Memory B cell (primary cell): ENCODE measurements around the gene TBX15.
"Not testable (repeated sequence)": the region's sequence is repeated elsewhere in the genome, so short reads cannot be mapped to it uniquely, and the experiment has no call there.

ENCODE experiments used
- ATAC-seq: fragments of 150-1000 bp; cut with Tn5 transposase; 2 replicates; pipeline ENCODE4 v1.10.0; 2021; ENCODE audit warnings: low read depth, mild to moderate bottlenecking, moderate library complexity
- DNase-seq, 2 donors: peaks; one replicate each; pipeline ENCODE4 v3.0.0; 2022; ENCODE audit warnings: low spot score in 2 of 2
- H3K27ac Mint-ChIP-seq: one replicate; pipeline ENCODE4 v1.8.0; 2022; ENCODE audit warnings: mild to moderate bottlenecking, moderate library complexity, mixed read lengths
- H3K27me3 Mint-ChIP-seq: one replicate; pipeline ENCODE4 v1.8.0; 2022; ENCODE audit warnings: mixed read lengths
- H3K36me3 Mint-ChIP-seq: one replicate; pipeline ENCODE4 v1.8.0; 2022; ENCODE audit warnings: mild to moderate bottlenecking, mixed read lengths
- H3K4me1 Mint-ChIP-seq: one replicate; pipeline ENCODE4 v1.8.0; 2022; ENCODE audit warnings: mixed read lengths
- H3K4me3 Mint-ChIP-seq: one replicate; pipeline ENCODE4 v1.8.0; 2022; ENCODE audit warnings: mild to moderate bottlenecking, moderate library complexity, mixed read lengths
- H3K9me3 Mint-ChIP-seq: one replicate; pipeline ENCODE4 v1.8.0; 2022; ENCODE audit warnings: mixed read lengths

Gene TBX15

GRCh38 chr1:118963456-118964430 lies 24.4 kb downstream of the TBX15 start:
- DNase-seq, result no peak
- peaks cover 21% of the 10 kb centered on the region for H3K4me1 Mint-ChIP-seq
- no peak for ATAC-seq
- H3K9me3 Mint-ChIP-seq, result peaks cover 2% of the 10 kb centered on the region
- no peaks in the 10 kb centered on the region for H3K27me3 Mint-ChIP-seq
- H3K36me3 Mint-ChIP-seq, result no peaks in the 10 kb centered on the region
- H3K27ac Mint-ChIP-seq, result no peak overlapping the region
- H3K4me3 Mint-ChIP-seq, result no peak overlapping the region

- H3K4me1 Mint-ChIP-seq, result peaks cover 24% of the 10 kb centered on the region
- H3K36me3 Mint-ChIP-seq, result no peaks in the 10 kb centered on the region
- ATAC-seq, result no peak
- no peak overlapping the region for H3K4me3 Mint-ChIP-seq
- H3K27ac Mint-ChIP-seq, result no peak overlapping the region
- H3K27me3 Mint-ChIP-seq, result no peaks in the 10 kb centered on the region
- DNase-seq, result no peak
- peaks cover 2% of the 10 kb centered on the region for H3K9me3 Mint-ChIP-seq
Observed at GRCh38 chr1:118963138-118963455, 25.0 kb downstream of the TBX15 start.

- Mint-ChIP-seq H3K9me3 (peaks cover 2% of the 10 kb centered on the region), H3K4me1 (peaks cover 24% of the 10 kb centered on the region), H3K27ac (no peak overlapping the region), H3K4me3 (no peak overlapping the region), H3K27me3 (no peaks in the 10 kb centered on the region), H3K36me3 (no peaks in the 10 kb centered on the region)
- DNase-seq, result no peak
- no peak for ATAC-seq
Observed at GRCh38 chr1:118961156-118961555, 27.0 kb downstream of the TBX15 start.

GRCh38 chr1:118960567-118961136 lies 27.5 kb downstream of the TBX15 start:
- Mint-ChIP-seq H3K36me3 (no peaks in the 10 kb centered on the region), H3K9me3 (peaks cover 2% of the 10 kb centered on the region), H3K27ac (peak overlapping the region; percentile 42), H3K4me3 (peak overlapping the region; percentile 57), H3K27me3 (no peaks in the 10 kb centered on the region), H3K4me1 (peaks cover 24% of the 10 kb centered on the region)
- DNase-seq, result no peak
- ATAC-seq, result no peak

- no peaks in the 10 kb centered on the region for H3K36me3 Mint-ChIP-seq
- peak overlapping the region; percentile 42 for H3K27ac Mint-ChIP-seq
- H3K4me1 Mint-ChIP-seq, result peaks cover 24% of the 10 kb centered on the region
- DNase-seq (peak; percentile 14 to 27), ATAC-seq (peak; percentile 92)
- no peaks in the 10 kb centered on the region for H3K27me3 Mint-ChIP-seq
- peaks cover 2% of the 10 kb centered on the region for H3K9me3 Mint-ChIP-seq
- peak overlapping the region; percentile 57 for H3K4me3 Mint-ChIP-seq
Observed at GRCh38 chr1:118960026-118960561, 28.0 kb downstream of the TBX15 start.

GRCh38 chr1:118958937-118959631 lies 29.1 kb downstream of the TBX15 start:
- H3K4me1 Mint-ChIP-seq, result peaks cover 24% of the 10 kb centered on the region
- H3K4me3 Mint-ChIP-seq, result no peak overlapping the region
- H3K9me3 Mint-ChIP-seq, result peaks cover under 1% of the 10 kb centered on the region
- no peaks in the 10 kb centered on the region for H3K27me3 Mint-ChIP-seq
- H3K27ac Mint-ChIP-seq, result peak overlapping the region; percentile 42
- H3K36me3 Mint-ChIP-seq, result no peaks in the 10 kb centered on the region
- ATAC-seq (no peak), DNase-seq (no peak)

GRCh38 chr1:118958140-118958539 lies 30.0 kb downstream of the TBX15 start:
- H3K27ac Mint-ChIP-seq, result no peak overlapping the region
- H3K27me3 Mint-ChIP-seq, result no peaks in the 10 kb centered on the region
- no peaks in the 10 kb centered on the region for H3K9me3 Mint-ChIP-seq
- H3K4me3 Mint-ChIP-seq, result no peak overlapping the region
- no peaks in the 10 kb centered on the region for H3K36me3 Mint-ChIP-seq
- ATAC-seq, result no peak
- peaks cover 24% of the 10 kb centered on the region for H3K4me1 Mint-ChIP-seq
- no peak for DNase-seq

- not testable (repeated sequence) for ATAC-seq, H3K27ac Mint-ChIP-seq, H3K27me3 Mint-ChIP-seq, H3K4me3 Mint-ChIP-seq, DNase-seq, H3K9me3 Mint-ChIP-seq, H3K36me3 Mint-ChIP-seq
- H3K4me1 Mint-ChIP-seq, result peaks cover 24% of the 10 kb centered on the region
Observed at GRCh38 chr1:118957579-118957978, 30.6 kb downstream of the TBX15 start.

- DNase-seq, result no peak
- no peaks in the 10 kb centered on the region for H3K36me3 Mint-ChIP-seq
- H3K27me3 Mint-ChIP-seq, result no peaks in the 10 kb centered on the region
- H3K9me3 Mint-ChIP-seq, result no peaks in the 10 kb centered on the region
- no peak overlapping the region for H3K27ac Mint-ChIP-seq
- H3K4me3 Mint-ChIP-seq, result no peak overlapping the region
- H3K4me1 Mint-ChIP-seq, result peaks cover 8% of the 10 kb centered on the region
- no peak for ATAC-seq
Observed at GRCh38 chr1:118954301-118954905, 33.7 kb downstream of the TBX15 start.

- no peak for ATAC-seq
- no peaks in the 10 kb centered on the region for H3K27me3 Mint-ChIP-seq
- DNase-seq, result no peak
- H3K27ac Mint-ChIP-seq, result no peak overlapping the region
- H3K4me1 Mint-ChIP-seq, result peaks cover 4% of the 10 kb centered on the region
- H3K4me3 Mint-ChIP-seq, result no peak overlapping the region
- H3K36me3 Mint-ChIP-seq, result no peaks in the 10 kb centered on the region
- H3K9me3 Mint-ChIP-seq, result no peaks in the 10 kb centered on the region
Observed at GRCh38 chr1:118951270-118951936, 36.7 kb downstream of the TBX15 start.

GRCh38 chr1:118949315-118949714 lies 38.8 kb downstream of the TBX15 start:
- ATAC-seq (no peak), DNase-seq (no peak)
- Mint-ChIP-seq H3K27me3 (no peaks in the 10 kb centered on the region), H3K9me3 (no peaks in the 10 kb centered on the region), H3K27ac (no peak overlapping the region), H3K36me3 (no peaks in the 10 kb centered on the region), H3K4me1 (peaks cover 4% of the 10 kb centered on the region), H3K4me3 (no peak overlapping the region)

GRCh38 chr1:118948846-118949245 lies 39.3 kb downstream of the TBX15 start:
- H3K9me3 Mint-ChIP-seq, result no peaks in the 10 kb centered on the region
- no peaks in the 10 kb centered on the region for H3K36me3 Mint-ChIP-seq
- no peaks in the 10 kb centered on the region for H3K27me3 Mint-ChIP-seq
- no peak overlapping the region for H3K4me3 Mint-ChIP-seq
- no peak for DNase-seq
- H3K27ac Mint-ChIP-seq, result no peak overlapping the region
- peaks cover 4% of the 10 kb centered on the region for H3K4me1 Mint-ChIP-seq
- ATAC-seq, result no peak

GRCh38 chr1:118948351-118948750 lies 39.8 kb downstream of the TBX15 start:
- no peak overlapping the region for H3K27ac Mint-ChIP-seq

More at GRCh38 chr1:118948351-118948750, 39.8 kb downstream of the TBX15 start:
- ATAC-seq (no peak), DNase-seq (no peak)
- Mint-ChIP-seq H3K27me3 (no peaks in the 10 kb centered on the region), H3K4me3 (no peak overlapping the region), H3K36me3 (no peaks in the 10 kb centered on the region), H3K4me1 (peaks cover 4% of the 10 kb centered on the region), H3K9me3 (no peaks in the 10 kb centered on the region)
